ENCODE data around the gene ALG5. TPM values are rescaled to one million over a fixed set of nuclear protein-coding genes. Genes with fewer than 3 reads are reported as not detected.

Gene ALG5
- total RNA-seq, 2 donors from 2014 or later = 19.5 to 30.1 TPM

DNA sequence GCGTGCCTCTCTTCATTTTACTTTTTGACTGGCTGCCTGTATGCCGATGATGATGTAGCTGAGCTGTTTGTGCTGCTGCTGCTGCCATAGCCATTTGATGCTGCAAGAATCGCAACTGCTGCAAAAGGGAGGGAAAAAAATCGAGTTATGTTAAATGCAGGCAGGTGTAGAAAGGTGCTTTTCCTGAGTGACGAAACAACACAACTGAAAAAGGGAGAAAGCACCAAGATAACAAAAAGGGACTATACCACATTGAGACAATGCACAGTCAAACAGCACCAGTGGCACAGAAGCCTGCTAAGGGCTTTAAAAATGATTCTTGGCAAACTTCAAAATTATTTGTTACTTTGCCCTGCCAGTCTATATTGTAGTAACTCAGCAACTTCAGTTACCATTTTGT lies 10.6 kb upstream of the ALG5 start:
- H3K27ac Mint-ChIP-seq = no peak overlapping the region
- H3K9me3 Mint-ChIP-seq = no peaks in the 10 kb centered on the region
- H3K27me3 Mint-ChIP-seq = no peaks in the 10 kb centered on the region
- no peak overlapping the region for H3K4me3 Mint-ChIP-seq
- H3K36me3 Mint-ChIP-seq (ENCODE audit: low read depth) = peaks cover 99% of the 10 kb centered on the region
- no peak for ATAC-seq (replicated peaks)
- H3K4me1 Mint-ChIP-seq = peaks cover 7% of the 10 kb centered on the region

- Mint-ChIP-seq H3K9me3 (no peaks in the 10 kb centered on the region), H3K27me3 (no peaks in the 10 kb centered on the region), H3K4me3 (peak overlapping the region; percentile 95), H3K36me3 (ENCODE audit: low read depth) (peaks cover 86% of the 10 kb centered on the region), H3K4me1 (peaks cover 12% of the 10 kb centered on the region), H3K27ac (peak overlapping the region; percentile 100)
- ATAC-seq (replicated peaks) = no peak
Observed at GRCh38 chr13:37001921-37002250, 2.7 kb upstream of the ALG5 start.

DNA sequence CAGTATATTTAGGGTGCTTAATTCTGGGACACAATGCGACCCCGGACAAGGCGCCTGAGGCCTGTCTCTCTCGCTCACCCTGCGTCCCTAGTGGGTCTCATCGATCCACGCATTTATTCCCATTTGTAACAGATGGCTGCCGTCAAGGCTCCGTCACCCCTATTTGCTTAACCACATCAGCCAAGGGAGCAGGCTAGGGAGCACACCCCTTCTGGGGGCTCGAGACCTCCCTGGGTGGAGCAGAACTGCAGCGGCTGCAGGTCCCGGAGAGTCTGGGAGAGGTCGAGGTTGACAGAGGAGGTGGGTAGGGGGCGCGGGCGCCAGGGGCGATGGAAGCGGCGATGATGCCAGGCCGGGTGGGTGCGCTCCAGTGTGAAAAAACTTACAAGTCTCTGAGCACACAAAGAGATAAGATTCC lies 507 bp downstream of the ALG5 start:
- Mint-ChIP-seq H3K27me3 (no peaks in the 10 kb centered on the region), H3K9me3 (no peaks in the 10 kb centered on the region), H3K4me1 (peaks cover 23% of the 10 kb centered on the region), H3K4me3 (peak overlapping the region; percentile 95), H3K36me3 (ENCODE audit: low read depth) (peaks cover 77% of the 10 kb centered on the region), H3K27ac (peak overlapping the region; percentile 100)
- ATAC-seq (replicated peaks) = no peak

DNA sequence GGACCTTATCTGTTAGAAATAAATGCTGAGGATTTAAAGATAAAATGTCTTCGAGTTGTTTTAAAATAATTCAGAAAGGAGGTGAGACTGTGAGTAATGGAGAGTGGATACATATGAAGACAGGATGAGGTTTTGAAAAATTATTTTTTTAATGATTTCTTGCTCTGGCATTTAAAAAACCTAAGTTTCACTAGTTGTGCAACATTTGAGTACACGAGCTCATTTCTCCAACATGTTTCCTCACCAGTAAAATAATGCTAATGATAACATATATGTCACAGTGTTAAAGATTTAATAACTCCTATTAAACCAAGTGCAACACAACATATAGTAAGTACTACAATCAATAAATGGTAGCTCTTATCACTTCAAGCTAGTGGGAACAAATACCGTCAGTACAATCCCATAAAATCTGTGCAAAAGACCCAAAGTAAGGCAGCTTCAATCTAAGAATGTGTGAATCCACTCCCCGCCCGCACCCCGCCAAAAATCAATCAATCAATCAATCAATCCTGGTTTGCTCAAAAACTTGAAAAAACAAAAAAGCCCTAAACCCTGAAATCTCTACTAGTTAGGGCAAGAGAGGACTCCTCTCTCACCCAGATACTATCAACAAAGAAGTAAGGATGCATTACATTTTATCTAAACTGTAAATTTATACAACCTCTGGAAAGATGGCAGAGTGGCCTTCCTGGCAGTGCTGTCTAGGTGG lies 1.3 kb downstream of the ALG5 start:
- Mint-ChIP-seq H3K9me3 (no peaks in the 10 kb centered on the region), H3K27ac (peak overlapping the region; percentile 100), H3K4me3 (peak overlapping the region; percentile 95), H3K36me3 (ENCODE audit: low read depth) (peaks cover 77% of the 10 kb centered on the region), H3K27me3 (no peaks in the 10 kb centered on the region), H3K4me1 (peaks cover 23% of the 10 kb centered on the region)
- ATAC-seq (replicated peaks) = no peak

DNA sequence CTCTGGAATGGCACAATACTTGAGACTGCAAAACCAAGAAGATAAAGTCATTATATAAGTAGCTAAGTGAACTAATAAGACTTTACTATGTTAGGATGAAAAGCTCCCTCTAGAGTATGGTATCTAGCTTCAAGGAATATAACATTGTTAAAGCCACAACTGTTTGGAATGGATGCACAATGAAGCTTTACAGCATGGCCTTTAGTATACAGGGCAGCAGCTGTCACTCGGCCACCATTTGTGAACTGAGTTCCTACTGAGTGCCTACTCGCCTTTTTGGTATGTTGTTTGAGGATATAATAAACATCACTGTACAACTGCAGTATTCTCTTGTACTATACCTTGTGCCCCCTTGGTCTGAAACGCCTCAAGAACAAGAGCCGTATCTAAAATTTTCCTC lies 6.8 kb downstream of the ALG5 start:
- Mint-ChIP-seq H3K9me3 (no peaks in the 10 kb centered on the region), H3K27me3 (no peaks in the 10 kb centered on the region), H3K36me3 (ENCODE audit: low read depth) (peaks cover 86% of the 10 kb centered on the region), H3K4me1 (peaks cover 17% of the 10 kb centered on the region), H3K4me3 (no peak overlapping the region), H3K27ac (no peak overlapping the region)
- no peak for ATAC-seq (replicated peaks)

GRCh38 chr13:36986462-36987240 lies 12.5 kb downstream of the ALG5 start:
- H3K4me1 Mint-ChIP-seq = peaks cover 5% of the 10 kb centered on the region
- H3K27ac Mint-ChIP-seq = no peak overlapping the region
- no peak for ATAC-seq (replicated peaks)
- H3K27me3 Mint-ChIP-seq = no peaks in the 10 kb centered on the region
- no peak overlapping the region for H3K4me3 Mint-ChIP-seq
- no peaks in the 10 kb centered on the region for H3K9me3 Mint-ChIP-seq
- H3K36me3 Mint-ChIP-seq (ENCODE audit: low read depth) = peaks cover 97% of the 10 kb centered on the region

DNA sequence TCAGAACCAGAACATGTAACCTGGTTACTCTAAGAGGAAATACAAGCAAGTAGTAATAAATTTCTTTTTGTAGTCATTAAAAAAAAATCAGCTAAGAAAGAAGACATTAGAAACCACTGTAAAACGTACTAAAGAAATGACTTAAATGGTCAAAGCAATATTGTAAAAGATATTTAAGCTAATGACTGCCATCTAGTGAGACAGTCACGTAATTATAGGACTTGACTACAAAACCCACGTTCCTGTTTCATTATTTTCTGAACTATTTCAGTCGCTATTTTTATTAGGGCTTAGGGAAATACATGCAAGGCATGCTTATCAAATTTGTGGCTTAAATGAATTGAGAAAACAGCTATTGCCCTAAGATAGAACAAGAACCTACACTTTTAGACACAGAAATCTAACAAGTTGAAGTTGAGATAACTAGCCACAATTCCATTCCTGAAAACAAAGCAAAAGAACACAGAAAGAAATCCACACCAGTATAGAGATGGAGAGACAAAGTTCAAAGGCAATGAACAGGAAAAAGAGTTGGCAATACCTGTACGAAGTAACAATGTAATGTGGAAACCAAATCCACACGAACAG lies 17.9 kb downstream of the ALG5 start:
- H3K27ac Mint-ChIP-seq = no peak overlapping the region
- H3K4me1 Mint-ChIP-seq = no peaks in the 10 kb centered on the region
- no peaks in the 10 kb centered on the region for H3K9me3 Mint-ChIP-seq
- no peak overlapping the region for H3K4me3 Mint-ChIP-seq
- ATAC-seq (replicated peaks) = no peak
- H3K36me3 Mint-ChIP-seq (ENCODE audit: low read depth) = peaks cover 80% of the 10 kb centered on the region
- no peaks in the 10 kb centered on the region for H3K27me3 Mint-ChIP-seq

- no peak overlapping the region for H3K27ac Mint-ChIP-seq
- H3K4me3 Mint-ChIP-seq = no peak overlapping the region
- H3K4me1 Mint-ChIP-seq = no peaks in the 10 kb centered on the region
- no peaks in the 10 kb centered on the region for H3K9me3 Mint-ChIP-seq
- peaks cover 82% of the 10 kb centered on the region for H3K36me3 Mint-ChIP-seq (ENCODE audit: low read depth)
- H3K27me3 Mint-ChIP-seq = no peaks in the 10 kb centered on the region
- ATAC-seq (replicated peaks) = no peak
Observed at GRCh38 chr13:36979361-36980050, 19.6 kb downstream of the ALG5 start.

DNA sequence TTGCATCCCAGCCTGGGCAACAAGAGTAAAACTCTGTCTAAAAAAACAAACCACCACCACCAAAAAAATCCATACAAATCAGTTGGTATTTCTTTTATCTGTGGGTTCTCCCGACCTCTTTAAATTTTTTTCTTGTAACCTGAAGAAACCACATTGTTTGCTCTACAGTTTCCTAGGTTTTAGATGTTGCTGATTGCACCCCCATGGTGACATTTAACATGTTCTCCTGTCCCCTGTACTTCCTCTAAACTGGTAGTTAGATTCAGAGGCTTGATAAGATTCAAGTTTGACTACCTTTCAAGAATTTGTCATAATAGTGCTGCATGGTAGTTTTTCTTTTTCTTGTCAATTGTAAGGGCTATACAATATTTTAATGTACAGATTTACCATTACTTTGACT lies 24.0 kb downstream of the ALG5 start:
- no peaks in the 10 kb centered on the region for H3K4me1 Mint-ChIP-seq
- H3K36me3 Mint-ChIP-seq (ENCODE audit: low read depth) = peaks cover 87% of the 10 kb centered on the region
- no peak for ATAC-seq (replicated peaks)

DNA sequence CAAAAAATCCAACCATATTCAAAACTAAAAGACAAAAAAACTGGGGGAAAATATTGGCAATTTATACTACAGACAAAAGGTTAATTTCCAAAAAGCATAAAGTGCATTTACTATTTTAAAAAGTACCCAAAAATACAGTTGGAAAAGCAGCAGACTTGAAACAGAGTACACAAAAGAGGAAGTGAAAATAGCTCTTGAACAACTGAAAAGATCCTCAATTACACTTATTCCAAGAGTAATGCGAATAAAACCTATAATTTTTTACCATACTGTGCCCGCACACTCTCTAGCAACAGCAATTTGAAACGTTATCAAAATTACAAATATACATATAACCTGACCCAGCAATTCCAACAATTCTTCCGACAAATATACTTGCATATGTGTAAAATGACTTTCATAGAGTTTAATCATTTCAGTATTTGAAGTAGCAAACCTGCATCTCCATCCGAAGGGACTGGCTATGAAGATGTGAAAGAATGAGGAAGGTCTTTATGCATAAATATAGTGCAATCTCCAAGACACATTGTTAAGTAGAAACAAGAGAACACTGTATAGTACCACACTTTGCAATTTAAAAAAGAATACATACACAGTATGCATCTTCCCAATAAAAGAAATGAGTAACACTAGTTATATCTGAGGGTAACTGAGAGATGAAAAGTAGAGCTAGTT lies 25.4 kb downstream of the ALG5 start:
- ATAC-seq (replicated peaks) = no peak
- no peaks in the 10 kb centered on the region for H3K4me1 Mint-ChIP-seq
- H3K27me3 Mint-ChIP-seq = no peaks in the 10 kb centered on the region
- no peak overlapping the region for H3K4me3 Mint-ChIP-seq
- no peak overlapping the region for H3K27ac Mint-ChIP-seq
- peaks cover 87% of the 10 kb centered on the region for H3K36me3 Mint-ChIP-seq (ENCODE audit: low read depth)
- H3K9me3 Mint-ChIP-seq = no peaks in the 10 kb centered on the region

More for the DNA sequence above, 24.0 kb downstream of the ALG5 start:
- Mint-ChIP-seq H3K4me3 (no peak overlapping the region), H3K9me3 (no peaks in the 10 kb centered on the region), H3K27ac (no peak overlapping the region), H3K27me3 (no peaks in the 10 kb centered on the region)

GRCh38 chr13:36973009-36973408 lies 26.1 kb downstream of the ALG5 start:
- Mint-ChIP-seq H3K9me3 (no peaks in the 10 kb centered on the region), H3K4me3 (no peak overlapping the region), H3K27ac (no peak overlapping the region), H3K27me3 (no peaks in the 10 kb centered on the region), H3K4me1 (no peaks in the 10 kb centered on the region), H3K36me3 (ENCODE audit: low read depth) (peaks cover 87% of the 10 kb centered on the region)
- no peak for ATAC-seq (replicated peaks)

DNA sequence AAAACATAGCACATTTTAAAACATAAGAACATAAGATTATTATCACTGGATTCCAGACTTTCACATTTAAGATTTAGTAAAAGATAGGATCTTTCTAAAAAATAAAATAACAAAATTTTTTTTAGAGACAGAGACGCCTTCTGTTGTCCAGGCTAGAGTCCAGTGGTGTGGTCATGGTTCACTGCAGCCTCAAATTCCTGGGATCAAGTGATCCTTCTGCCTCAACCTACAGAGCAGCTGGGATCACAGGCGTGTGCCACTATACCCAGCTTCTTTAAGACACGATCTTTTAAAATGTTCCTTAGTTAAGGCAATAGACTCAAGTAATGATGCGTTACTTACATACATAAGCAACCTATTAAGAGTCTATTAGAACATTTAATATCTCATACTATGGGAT lies 32.7 kb downstream of the ALG5 start:
- no peaks in the 10 kb centered on the region for H3K27me3 Mint-ChIP-seq

GRCh38 chr13:36965767-36966166 lies 33.4 kb downstream of the ALG5 start:
- Mint-ChIP-seq H3K27me3 (no peaks in the 10 kb centered on the region), H3K4me3 (peak overlapping the region; percentile 17), H3K27ac (peak overlapping the region; percentile 86), H3K9me3 (no peaks in the 10 kb centered on the region), H3K4me1 (peaks cover 11% of the 10 kb centered on the region), H3K36me3 (ENCODE audit: low read depth) (peaks cover 87% of the 10 kb centered on the region)
- ATAC-seq (replicated peaks) = peak; percentile 99

More for the DNA sequence above, 32.7 kb downstream of the ALG5 start:
- Mint-ChIP-seq H3K9me3 (no peaks in the 10 kb centered on the region), H3K36me3 (ENCODE audit: low read depth) (peaks cover 87% of the 10 kb centered on the region), H3K27ac (peak overlapping the region; percentile 86), H3K4me1 (peaks cover 11% of the 10 kb centered on the region), H3K4me3 (no peak overlapping the region)
- no peak for ATAC-seq (replicated peaks)

DNA sequence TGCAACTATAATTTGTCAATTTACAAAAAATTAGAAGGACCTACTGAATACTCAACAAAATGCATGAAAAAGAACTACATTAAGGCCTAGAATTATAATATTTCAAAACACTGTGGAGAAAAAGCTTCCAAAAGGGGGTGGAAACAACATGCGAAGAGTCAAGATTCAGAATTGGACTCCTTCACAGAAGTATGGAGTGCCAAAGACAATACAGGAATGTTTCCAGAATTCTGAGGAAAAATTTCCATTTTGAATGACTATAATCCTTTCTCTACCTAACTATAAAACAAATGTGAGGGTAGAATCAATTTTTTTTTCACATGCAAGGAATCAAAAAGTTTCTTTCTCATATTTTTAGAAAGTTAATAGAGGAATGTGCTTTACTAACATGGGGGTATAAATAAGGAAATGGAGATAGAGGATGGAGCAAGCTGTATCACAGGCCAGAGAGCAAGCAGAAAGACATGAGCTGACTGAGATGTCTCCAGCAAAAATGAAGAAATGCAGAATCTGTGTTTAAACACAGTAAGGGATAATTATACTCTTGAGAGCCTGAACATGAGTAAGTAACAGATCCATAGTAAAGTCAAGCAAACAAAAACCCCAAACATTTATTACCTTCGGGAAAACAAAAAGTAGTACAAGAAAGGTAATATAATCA lies 39.6 kb downstream of the ALG5 start:
- Mint-ChIP-seq H3K4me1 (peaks cover 6% of the 10 kb centered on the region), H3K27ac (no peak overlapping the region), H3K27me3 (no peaks in the 10 kb centered on the region), H3K9me3 (no peaks in the 10 kb centered on the region), H3K4me3 (no peak overlapping the region), H3K36me3 (ENCODE audit: low read depth) (peaks cover 84% of the 10 kb centered on the region)
- no peak for ATAC-seq (replicated peaks)
